C1 segment of cervical spinal cord (tissue), 14 donors: ENCODE measurements around the gene FXYD6.
A peak's percentile ranks its signal among the peaks of the same experiment; 100 is the strongest.
"Not testable (repeated sequence)": the region's sequence is repeated elsewhere in the genome, so short reads cannot be mapped to it uniquely, and the experiment has no call there.

Experiments used
- DNase-seq, 14 donors: peaks; one replicate each; lab custom pipeline; 2025; lab: John Stamatoyannopoulos, UW

The FXYD6 gene, protein sequence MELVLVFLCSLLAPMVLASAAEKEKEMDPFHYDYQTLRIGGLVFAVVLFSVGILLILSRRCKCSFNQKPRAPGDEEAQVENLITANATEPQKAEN

DNA sequence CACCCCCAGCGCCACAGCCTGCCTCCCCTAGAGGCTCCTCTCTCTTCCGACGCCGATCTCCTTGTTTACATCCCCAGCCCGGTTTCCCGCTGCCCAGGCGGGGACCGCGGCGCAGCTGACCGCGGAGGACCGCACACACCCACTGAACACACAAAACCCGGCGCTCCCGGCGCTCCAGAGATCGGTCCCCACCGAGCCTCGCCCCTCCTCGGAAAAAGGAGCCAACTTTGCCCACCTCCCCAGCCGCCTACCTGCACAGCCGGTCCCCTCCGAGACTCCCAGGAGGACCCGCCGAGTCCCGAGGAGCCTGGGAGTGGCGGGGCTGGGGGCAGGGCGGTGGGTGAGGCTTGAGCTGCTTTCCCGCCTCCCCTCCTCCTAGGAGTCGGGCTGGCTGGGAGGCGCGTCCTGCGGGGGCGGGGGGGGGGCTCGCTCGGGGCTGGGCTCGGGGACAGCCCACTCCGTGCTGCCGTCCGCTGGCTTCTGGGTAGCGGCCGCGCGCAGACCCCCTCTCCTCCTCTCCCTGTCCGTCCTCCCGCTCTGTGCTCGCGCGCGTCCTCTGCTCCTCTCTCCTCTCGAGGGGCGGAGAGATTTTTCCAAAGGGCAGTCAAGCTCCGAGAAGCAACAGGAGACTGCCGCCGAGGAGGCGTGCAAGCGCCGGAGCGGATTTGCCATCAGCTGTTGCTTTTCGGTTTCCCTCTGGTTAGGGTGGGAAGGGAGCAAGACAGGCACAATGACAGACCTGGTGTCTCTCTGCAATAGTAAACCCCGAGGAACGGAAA is at the start of gene FXYD6:
Gene FXYD6, minus strand, starts transcription at position 318 of the 779 bp plus-strand sequence. CDS start 33,882 bp downstream, outside the sequence.
- DNase-seq: peak in 6 of 14 donors; percentile 22 to 80 (median 39)

DNA sequence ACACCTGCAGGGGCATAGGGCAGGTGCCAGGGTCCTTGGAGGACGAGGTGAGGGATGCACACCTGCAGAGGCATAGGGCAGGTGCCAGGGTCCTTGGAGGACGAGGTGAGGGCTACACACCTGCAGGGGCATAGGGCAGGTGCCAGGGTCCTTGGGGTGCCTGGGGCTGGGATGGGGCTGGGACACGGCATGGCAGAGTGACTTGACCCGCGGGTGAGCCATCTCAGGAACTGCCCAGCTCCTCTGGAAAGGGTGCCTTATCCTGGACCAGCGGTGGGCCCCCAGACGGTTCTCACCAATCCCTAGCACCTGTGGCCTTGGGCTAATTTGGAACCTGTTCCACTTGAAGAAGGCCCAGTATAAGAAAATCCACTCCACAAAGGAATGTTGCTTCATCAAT is 49.7 kb upstream of the FXYD6 start:
- not testable (repeated sequence) for DNase-seq

DNA sequence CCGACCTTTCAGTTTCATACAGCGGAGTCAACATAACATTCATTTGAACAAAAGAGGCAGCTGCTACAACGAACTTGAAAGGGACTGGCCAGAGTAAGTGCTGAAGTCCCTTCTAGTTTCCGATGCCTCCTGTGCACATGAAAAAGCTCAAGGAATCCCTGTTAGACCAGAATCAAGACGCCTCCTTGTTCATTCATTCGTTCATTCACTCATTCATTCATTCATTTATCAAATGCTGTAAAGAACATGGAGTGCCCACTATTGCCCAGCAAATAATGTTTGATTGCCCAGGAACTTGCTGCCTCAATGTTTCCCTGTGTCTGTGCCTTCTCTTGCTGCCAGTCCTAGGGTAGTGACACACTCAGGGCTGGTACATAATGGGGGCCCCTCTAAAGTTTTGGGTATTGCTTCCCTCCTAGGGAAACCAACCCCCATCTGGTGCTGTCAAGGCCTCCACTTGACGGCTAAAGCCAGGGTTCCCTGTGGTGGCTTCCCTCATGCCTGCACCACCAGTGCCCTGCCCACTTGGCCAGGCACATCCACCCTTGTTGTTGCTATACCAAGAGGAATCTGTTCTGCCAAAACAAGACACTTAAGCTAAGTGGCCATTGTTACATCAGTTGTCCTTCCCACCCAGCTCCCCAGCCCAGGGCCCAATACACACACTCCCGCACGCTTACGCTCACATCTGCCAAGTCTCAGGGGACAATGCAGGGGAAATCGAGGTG is 48.9 kb upstream of the FXYD6 start:
- no peak for DNase-seq

DNA sequence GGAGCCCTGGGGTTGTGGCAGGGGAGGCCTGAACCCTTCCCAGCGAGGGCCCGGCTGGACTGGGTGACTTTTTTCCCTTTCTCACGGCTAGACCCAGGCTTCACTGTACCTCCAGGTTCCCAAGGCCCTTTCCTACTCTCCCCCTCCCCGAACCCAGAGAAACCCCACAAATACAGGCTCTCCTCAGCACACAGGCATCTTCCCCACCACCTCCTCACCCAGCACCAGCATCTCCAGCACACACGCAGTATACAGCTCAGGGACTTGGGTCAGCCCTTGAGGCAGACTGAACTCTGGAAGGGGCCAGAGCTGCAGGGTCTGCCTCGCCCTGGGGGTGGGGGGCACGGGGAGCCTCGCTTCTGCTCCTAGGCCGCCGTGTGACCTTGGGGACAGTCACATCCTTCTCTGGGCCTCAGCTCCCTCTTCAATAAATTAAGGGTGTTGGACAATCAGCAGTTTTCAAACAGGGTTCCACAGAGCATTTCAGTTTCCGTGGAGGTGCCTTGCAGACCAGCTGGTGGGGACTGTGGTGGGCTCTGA is 48.2 kb upstream of the FXYD6 start:
- DNase-seq: no peak

DNA sequence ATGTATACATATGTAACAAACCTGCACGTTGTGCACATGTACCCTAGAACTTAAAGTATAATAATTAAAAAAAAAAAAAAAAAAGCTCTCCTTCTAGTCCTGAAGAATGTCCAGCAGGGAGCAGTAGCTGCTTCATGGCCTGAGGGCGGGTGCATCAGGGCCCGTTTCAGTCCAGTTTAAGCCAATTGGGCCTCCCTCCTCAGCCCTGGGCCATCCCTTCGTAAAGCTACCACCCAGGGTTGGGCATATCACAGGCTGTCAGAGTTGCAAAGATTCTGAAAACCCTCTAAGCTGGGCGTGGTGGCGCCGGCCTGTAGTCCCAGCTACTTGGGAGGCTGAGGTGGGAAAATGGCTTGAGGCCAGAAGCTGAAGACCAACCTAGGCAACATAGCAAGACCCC is 47.3 kb upstream of the FXYD6 start:
- DNase-seq: no peak

DNA sequence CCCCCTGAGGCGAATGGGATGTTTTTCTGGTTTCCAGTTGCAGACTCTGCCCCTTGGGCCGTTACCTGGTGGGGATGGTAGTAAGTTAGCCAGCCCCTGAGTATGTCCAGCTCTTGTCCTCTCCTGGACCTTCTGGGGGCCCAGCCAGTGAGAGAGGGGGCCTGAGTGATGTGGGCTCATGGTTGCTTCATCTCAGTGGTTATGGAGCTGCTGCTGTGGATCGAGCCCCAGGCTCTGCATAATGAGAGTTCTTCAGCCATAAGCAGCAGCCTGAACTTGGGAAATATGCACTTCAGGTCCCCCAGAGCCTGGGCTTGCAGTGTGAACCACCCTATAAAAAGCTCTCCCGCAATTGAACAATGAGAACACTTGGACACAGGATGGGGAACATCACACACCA is 46.8 kb upstream of the FXYD6 start:
- no peak for DNase-seq

DNA sequence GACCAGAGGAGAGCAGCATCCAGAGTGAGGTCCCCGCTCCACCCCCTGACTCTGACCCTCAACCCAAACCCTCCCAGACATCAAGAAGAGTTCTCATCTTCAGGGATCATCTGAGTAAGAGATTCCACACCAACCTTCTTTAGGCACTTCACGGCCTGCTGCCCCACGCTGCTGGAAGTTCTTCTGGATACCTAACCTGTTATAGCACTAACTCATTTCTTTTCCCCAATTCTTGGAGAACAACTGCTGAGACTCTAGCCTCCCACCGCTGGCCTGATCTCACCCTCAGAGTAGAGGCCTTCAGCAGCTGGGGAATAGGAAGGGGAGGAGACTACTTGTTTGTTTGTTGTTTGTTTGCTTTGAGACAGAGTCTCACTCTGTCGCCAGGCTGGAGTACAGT is 45.4 kb upstream of the FXYD6 start:
- DNase-seq: no peak

DNA sequence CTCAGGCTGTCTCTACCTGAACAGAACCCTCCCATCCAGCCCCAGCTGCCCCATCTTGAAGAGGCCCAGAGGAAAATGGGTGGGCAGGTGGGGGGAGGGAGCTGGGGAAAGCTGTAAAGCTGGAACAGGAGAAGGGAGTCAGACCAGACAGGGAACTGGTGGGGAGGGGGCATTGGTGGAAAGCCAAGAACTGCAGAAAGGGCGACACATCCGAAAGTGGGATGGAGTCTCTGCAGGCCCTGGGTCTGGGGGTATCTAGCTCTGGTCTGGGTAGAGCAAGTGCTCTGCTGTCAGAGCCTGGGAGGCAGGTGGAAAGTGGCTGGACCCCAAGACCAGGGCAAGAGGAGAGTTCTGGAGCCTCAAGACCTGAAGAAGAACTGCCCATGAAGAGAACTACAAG is 45.0 kb upstream of the FXYD6 start:
- no peak for DNase-seq

DNA sequence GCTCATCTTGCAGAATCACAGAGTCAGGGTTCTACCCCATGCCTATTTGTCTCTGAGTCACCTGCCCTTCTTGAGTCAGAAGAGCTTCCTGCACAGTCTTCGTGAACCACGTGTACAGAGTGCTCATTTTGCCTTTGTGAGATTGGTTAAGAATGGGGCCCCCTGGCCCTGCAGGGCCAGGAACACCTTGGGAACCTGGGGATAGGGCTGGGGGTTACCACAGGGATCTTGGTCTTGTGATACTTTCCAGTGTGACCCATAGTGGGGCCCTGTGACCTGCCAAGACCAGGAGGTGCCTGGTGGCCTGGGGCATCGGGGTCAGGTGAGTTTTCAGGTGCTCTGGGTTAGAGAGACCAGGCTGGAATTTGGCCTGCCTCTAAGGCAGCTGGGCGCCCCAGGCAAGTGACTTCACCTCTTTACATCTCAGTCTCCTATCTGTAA is 43.3 kb upstream of the FXYD6 start:
- no peak for DNase-seq

DNA sequence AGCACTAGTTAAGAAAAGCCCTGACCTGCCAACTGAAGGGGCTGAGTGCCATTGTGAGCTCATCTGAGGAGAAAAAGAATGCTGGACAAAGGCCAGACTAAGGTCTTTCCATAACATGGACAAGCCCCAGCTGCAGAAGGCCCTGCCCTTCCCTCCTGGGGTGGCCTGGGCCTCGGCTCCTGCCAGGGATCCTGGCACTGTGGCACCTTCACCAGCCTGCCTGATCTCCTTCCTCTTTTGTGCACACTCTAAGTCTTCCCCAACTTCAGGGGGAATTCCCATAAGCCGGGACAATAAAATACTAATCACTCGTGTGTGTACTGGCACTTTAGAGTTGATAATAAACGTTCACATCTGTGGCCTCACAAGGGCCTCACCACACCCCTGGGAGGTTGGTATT is 42.9 kb upstream of the FXYD6 start:
- no peak for DNase-seq

DNA sequence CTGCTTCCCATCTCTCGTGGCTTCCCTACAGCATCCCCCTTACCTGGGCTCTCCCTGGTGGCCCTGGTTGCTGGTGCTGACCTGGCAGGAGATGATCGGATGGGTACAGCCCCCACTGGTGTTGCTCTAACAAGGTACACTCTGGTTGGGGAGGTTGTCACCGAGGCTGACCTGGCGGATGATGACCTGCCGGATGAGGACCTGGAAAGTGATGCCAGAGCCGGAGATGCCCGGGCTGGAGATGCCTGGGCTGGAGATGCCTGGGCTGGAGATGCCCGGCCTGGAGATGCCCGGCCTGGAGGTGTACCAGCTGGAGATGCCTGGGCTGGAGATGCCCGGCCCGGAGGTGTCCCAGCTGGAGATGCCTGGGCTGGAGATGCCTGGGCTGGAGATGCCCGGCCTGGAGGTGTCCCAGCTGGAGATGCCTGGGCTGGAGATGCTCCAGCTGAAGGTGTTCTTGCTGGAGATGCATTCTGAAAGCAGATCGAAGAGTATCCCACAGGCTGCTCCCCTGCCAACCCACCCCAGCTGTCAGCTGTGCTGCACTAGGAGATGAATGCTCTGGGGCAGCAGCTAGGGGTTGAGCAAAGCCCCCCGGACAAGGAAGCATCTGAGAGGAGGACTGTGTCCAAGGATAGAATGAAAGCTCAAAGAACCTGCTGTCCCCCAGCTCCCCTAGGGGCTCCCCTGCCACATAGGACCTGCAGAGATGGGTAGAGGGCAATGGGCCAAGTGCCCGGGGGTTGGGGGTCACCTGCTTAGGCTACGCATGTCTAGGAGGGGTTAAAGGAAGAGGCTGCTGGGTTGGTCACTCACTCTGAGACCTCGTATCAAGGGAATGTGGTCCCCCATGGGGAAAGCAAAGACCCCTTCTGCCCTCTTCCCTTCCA is 42.2 kb upstream of the FXYD6 start:
- DNase-seq: no peak

DNA sequence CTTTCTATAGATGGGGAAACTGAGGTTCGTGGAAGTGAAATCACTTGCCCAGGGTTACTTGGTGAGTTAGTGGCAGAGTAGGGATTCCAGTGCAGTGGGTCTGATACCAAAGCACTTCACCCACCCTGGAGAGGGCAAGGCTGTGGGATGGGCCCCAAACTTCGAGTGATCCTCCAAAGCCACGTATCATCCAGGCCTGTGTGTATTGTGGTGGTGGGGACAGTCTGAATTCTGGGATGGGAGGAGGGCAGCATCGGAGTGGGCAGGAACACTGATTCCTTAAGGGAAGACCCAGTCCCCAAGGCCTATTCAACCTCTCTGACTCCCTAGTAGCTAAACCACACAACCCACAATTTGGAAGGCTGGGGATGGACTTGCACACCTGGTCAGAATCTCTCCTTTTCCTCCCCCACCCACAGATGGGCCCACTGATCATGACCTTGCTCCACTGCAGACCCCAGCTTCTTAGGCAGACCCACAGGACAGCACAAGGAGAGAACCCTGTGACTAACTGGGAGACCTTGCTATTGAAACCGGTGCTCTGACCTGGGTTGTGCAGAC is 41.2 kb upstream of the FXYD6 start:
- no peak for DNase-seq

DNA sequence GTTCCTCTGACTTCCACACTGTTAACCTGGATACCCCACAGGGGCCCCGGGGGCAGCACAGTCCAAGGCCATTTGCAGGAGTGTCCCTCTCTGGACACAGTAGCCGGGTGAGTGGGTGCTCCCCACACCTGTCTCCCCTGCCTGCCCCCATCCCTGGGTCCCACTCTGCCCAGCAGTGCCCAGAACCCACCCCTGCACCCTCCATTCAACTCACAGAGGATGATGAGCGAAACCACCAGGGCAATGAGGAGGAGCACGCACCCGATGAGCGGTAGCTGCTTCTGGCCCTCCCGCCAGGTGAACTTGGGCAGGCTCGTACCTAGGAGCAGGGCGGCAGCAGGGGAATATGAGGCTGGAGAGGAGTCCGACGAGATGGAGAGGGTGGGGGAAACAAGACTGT is 40.5 kb upstream of the FXYD6 start:
- no peak for DNase-seq

DNA sequence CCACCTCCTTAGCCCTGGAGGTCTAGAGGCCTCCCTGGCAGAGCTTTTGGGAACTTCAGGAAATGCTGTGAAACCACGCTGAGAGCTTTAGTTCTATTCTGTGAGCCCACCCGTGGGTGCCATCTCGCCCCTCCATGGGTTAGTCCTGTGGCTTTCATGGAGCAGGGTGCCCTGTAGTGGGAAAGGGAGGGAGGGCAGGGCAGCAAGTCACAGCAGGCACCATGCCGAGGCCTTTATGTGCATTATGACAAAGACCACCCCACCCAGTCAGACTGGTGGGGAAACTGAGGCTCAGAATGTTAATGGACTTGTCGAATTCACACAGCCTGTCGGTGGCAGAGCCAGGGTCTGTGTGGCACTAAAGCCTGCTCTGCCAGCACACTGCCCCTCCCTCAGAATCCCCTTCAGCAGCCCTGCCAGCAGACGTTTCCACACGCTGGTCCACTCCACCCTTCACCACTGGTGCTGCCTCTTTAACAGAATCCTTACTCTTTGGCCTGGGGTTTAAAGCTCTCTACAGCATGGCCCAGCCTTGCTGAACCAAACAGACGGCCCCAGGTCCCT is 39.3 kb upstream of the FXYD6 start:
- DNase-seq: no peak

DNA sequence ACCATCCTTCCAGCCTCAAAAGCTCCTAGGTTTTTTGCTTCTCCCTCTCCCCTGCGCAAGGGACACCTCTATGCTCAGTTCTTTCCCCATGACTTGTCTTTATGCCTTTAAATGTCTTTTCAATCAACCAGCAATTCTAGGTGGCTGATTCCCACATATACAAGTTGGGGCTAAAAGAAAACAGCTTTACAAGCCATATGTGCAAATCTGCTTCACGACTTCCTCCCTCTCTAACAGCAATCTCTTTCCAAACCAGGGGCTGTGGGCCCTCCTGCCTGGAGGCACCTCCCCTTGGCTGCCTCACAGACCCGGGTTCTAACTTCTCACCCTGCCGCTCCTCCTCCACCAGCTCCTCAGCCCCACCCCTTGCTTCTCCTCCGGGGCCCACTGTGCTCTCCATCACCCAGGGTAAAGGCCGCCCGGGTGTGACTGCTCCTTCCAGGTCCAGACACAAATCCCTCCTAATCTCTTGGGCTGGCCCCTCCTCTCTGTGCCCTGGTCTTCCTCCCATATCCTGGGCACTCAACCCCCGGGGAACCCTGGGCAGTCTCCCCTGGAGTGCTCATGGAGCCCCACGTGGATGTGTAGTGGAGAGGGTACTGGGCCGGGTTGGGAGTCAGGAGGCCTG is 38.6 kb upstream of the FXYD6 start:
- DNase-seq: no peak

DNA sequence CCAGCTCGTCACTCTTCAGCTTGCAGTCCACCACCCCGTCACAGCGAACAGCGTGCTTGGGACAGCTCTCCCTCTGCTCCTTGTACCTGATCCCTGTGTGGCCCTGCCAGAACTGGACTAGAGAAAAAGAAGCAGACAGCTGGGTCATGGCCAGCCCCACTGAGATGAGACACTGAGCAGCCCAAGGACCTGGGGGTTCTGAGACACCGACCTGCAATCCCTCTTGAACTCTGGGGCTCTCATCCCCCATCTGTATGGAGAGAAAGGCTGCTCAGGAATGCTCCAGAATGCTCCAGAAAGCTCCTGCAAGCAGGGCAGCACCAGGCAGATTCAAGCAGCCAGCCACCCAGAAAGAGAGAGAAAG is 37.9 kb upstream of the FXYD6 start:
- DNase-seq: no peak

DNA sequence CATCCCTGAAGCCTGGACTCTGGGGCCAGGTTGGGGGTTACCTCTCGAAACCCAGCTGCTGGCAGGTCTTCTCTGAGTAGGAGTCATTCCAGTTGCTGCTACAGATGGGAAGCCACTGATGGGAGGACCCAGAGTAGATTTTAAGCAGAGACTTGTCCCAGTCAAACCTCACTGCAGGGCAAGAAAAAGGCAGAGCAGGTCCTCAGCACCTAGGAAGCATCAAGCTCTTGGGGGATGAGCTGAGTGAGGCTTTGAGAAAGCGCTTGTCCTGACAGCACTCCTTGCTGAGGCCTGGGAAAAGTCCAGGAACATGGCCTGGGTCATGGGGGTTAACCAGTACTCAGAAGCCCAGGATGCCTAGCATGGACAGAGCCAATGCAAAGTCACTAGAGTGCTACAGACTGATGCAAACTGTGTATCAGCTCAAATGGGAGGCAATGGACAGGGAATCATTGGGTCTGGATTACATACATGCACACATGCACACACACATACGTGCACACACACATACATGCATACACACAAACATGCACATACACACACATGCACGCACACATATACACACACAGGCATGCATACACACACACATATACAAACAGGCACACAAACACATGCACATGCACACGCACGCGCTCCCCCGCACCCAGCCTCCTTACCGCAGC is 37.4 kb upstream of the FXYD6 start:
- DNase-seq: no peak

DNA sequence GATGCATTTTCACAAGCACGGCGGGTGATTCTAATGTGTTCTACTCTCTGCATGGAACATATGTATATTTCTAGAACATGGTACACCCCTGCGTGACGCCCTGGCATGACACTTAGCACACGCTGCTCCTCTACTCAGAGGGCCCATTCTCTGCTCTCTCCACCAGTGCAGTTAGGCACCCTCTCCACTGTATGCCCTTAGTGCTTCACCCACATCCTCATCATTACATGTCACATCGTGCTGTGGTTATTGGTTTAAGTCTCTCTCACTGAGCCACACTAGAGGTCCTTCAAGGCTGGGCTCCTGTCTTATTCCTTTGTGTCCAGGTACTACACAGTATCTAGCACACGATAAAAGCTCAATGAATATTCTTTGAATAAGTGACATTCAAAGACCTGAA is 36.0 kb upstream of the FXYD6 start:
- no peak for DNase-seq

DNA sequence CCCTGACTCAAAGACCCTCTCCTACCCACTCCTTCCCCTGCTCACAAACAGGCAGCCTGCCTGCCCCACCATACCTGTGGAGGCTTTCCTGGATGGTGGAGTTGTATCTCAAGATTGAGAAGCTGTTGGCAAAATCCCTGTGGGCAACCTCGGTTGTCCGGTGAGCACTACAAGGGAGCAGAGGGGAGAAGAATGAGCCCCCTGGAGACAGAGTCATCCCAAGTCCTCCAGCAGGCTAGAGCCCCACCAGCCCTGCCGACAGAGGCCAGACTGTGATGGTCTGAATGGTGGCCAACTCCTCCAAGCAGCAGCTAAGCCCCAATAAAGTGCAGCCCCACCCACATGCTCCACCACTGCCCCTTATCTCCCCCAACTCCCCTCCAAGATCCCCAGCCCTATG is 35.2 kb upstream of the FXYD6 start:
- no peak for DNase-seq
